WTC11 (cell line): ENCODE results near the gene TRPC3. TPM values are rescaled to one million over a fixed set of nuclear protein-coding genes. Genes with fewer than 3 reads are reported as not detected.

Source experiments
- ATAC-seq: fragments of 200-7000 bp; cut with Tn5 transposase; 2 replicates; pipeline ENCODE4 v1.10.0; 2021; ENCODE audit warnings: mild to moderate bottlenecking, moderate library complexity
- CTCF ChIA-PET: fragments of 300-600 bp; sonication (Branson Sonifier 250); formaldehyde crosslinking; loops from one replicate; lab custom pipeline; 2021; ENCODE audit warnings: antibody characterized with exemption; lab: Charles Lee
- POLR2A ChIA-PET: fragments of 350-600 bp; sonication (Branson Sonifier 250); formaldehyde crosslinking; loops from one replicate; lab custom pipeline; 2021; ENCODE audit warnings: antibody characterized with exemption; lab: Charles Lee
- DNase-seq: peaks from one replicate; pipeline ENCODE4 v3.0.0; 2021; ENCODE audit warnings: low spot score
- H3K27ac Mint-ChIP-seq: 2 replicates; pipeline ENCODE4 v1.8.0; 2021; ENCODE audit warnings: mixed read lengths
- H3K27me3 Mint-ChIP-seq: 2 replicates; pipeline ENCODE4 v1.8.0; 2021; ENCODE audit warnings: low read depth, mild to moderate bottlenecking, moderate library complexity, mixed read lengths
- H3K36me3 Mint-ChIP-seq: 2 replicates; pipeline ENCODE4 v1.8.0; 2021; ENCODE audit warnings: mixed read lengths
- H3K4me1 Mint-ChIP-seq: 2 replicates; pipeline ENCODE4 v1.8.0; 2022; ENCODE audit warnings: mixed read lengths
- H3K4me3 Mint-ChIP-seq: 2 replicates; pipeline ENCODE4 v1.8.0; 2021; ENCODE audit warnings: mild to moderate bottlenecking, moderate library complexity, mixed read lengths
- H3K9me3 Mint-ChIP-seq: 2 replicates; pipeline ENCODE4 v1.8.0; 2021; ENCODE audit warnings: mixed read lengths
- CREM ChIP-seq: sonication (generic); formaldehyde crosslinking; IDR thresholded peaks from 2 replicates; pipeline ENCODE4 v1.8.1; 2022; ENCODE audit warnings: mild to moderate bottlenecking, missing genetic modification reagents, moderate library complexity
- EMX1 ChIP-seq: fragments of 250-450 bp; sonication (Bioruptor Pico); IDR thresholded peaks from 2 replicates; pipeline ENCODE4 v1.8.0; 2021; ENCODE audit warnings: mild to moderate bottlenecking
- FOXK1 ChIP-seq: sonication (generic); formaldehyde crosslinking; IDR thresholded peaks from 2 replicates; pipeline ENCODE4 v1.8.0; 2022; ENCODE audit warnings: mild to moderate bottlenecking, moderate library complexity, missing genetic modification reagents
- KAT7 ChIP-seq: sonication (generic); formaldehyde crosslinking; IDR thresholded peaks from 2 replicates; pipeline ENCODE4 v1.8.1; 2023; ENCODE audit warnings: missing genetic modification reagents, mild to moderate bottlenecking, borderline replicate concordance
- NR1H2 ChIP-seq: sonication (generic); formaldehyde crosslinking; IDR thresholded peaks from 2 replicates; pipeline ENCODE4 v1.9.0; 2021; ENCODE audit warnings: mild to moderate bottlenecking, moderate library complexity, missing genetic modification reagents
- RELA ChIP-seq: sonication (generic); formaldehyde crosslinking; IDR thresholded peaks from 2 replicates; pipeline ENCODE4 v1.8.1; 2022; ENCODE audit warnings: missing genetic modification reagents, mild to moderate bottlenecking, borderline replicate concordance
- TEAD1 ChIP-seq: sonication (generic); formaldehyde crosslinking; IDR thresholded peaks from 2 replicates; pipeline ENCODE4 v1.8.0; 2022; ENCODE audit warnings: mild to moderate bottlenecking, missing genetic modification reagents
- ZNF263 ChIP-seq: sonication (generic); formaldehyde crosslinking; IDR thresholded peaks from 2 replicates; pipeline ENCODE4 v1.8.1; 2022; ENCODE audit warnings: low read depth, mild to moderate bottlenecking, moderate library complexity, missing genetic modification reagents
- total RNA-seq: library from RNA; stranded (reverse); gene quantifications from 3 replicates; pipeline ENCODE4 v1.2.3, GENCODE V29; 2021
- TF ChIP-seq, protein P1 (sequence below): sonication (generic); formaldehyde crosslinking; IDR thresholded peaks from 2 replicates; pipeline ENCODE4 v1.8.0; 2022; ENCODE audit warnings: mild to moderate bottlenecking, missing genetic modification reagents
- TF ChIP-seq, protein P2 (sequence below): sonication (generic); formaldehyde crosslinking; IDR thresholded peaks from 2 replicates; pipeline ENCODE4 v1.8.0; 2023; ENCODE audit warnings: missing genetic modification reagents, mild to moderate bottlenecking, borderline replicate concordance
- TF ChIP-seq, protein P3 (sequence below): sonication (generic); formaldehyde crosslinking; IDR thresholded peaks from 2 replicates; pipeline ENCODE4 v1.8.1; 2022; ENCODE audit warnings: missing genetic modification reagents, borderline replicate concordance
- TF ChIP-seq, protein P4 (sequence below): fragments of 250-450 bp; sonication (Bioruptor Pico); IDR thresholded peaks from 2 replicates; pipeline ENCODE4 v1.9.0; 2021; ENCODE audit warnings: mild to moderate bottlenecking, borderline replicate concordance

Gene TRPC3
- total RNA-seq, 1 experiment from 2014 or later = 0.26 TPM

DNA sequence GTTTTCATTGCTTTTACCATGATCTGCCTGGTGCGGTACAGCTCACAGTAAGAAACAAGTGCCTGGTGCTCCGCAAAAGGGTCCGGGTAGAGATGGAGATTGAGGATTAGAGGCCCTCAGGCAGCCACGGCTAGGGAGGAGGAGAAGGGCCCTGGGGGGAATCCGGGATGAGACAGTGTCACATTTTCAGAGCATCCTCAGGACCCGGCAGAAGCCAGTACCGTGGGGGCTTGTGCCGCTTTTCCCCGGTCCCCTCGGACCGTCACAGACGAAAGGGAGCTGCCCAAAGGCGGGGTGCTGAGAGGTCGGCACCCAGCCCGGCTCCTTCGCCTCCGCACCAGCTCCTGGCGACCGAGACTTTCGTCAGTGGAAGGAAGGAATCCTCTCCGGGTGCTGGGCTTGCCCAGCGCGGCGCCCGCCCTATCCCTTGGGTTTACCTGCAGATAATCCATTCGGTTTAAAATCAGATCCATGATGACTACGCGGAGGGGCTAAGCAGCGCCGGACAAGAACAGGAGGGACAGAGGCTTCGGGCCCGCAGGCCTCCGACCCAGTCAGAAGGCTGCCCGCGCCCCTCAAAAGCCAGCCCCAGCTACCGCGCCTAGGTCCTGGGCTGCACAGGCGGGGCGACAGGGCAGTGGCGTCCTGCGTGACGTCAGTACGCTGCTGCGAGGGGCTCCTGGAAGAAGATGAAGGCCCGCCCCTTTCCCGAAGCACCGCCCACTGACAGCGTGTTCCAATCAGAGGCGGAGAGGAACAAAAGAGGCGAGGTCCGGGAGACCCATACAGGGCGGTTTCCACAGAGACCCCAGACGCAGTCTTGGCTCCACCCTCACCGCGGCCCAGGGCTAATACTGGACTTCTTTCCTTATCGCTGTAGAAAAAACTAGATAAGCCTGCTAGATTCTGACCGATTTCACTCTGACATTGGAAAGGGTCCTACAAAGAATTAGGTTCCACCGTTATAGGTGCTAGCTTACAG, 81.7 kb downstream of the TRPC3 start, which contains the start of gene BBS7 (continued):
- TF ChIP-seq RELA (CRISPR knock-in tag) = no peak
- no peak for TF ChIP-seq EMX1 (CRISPR knock-in tag)
- peak; percentile 77; the same call in 1 of the 2 replicates for TF ChIP-seq TEAD1 (CRISPR knock-in tag)
- TF ChIP-seq, protein P1, sequence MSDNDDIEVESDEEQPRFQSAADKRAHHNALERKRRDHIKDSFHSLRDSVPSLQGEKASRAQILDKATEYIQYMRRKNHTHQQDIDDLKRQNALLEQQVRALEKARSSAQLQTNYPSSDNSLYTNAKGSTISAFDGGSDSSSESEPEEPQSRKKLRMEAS (CRISPR knock-in tag) = peak; percentile 75

DNA sequence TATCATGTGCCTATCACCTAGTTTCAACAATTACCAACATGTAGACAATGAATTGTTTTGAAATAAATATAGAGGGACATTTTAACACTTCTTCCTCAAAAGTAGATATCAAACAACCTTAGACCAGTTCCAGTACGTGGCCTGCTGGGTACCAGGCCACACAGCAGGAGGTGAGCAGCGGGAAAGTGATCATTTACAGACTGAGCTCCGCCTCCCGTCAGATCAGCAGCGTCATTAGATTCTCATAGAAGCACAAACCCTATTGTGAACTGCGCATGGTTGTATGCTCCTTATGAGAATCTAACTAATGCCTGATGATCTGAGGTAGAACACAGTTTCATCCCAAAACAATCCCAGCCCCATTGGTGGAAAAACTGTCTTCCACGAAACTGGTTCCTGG, 88.1 kb downstream of the TRPC3 start:
- CTCF ChIA-PET = no interaction called here
- peak overlapping the region; percentile 43; the same call in 1 of the 2 replicates for H3K27ac Mint-ChIP-seq
- TF ChIP-seq, protein P2, sequence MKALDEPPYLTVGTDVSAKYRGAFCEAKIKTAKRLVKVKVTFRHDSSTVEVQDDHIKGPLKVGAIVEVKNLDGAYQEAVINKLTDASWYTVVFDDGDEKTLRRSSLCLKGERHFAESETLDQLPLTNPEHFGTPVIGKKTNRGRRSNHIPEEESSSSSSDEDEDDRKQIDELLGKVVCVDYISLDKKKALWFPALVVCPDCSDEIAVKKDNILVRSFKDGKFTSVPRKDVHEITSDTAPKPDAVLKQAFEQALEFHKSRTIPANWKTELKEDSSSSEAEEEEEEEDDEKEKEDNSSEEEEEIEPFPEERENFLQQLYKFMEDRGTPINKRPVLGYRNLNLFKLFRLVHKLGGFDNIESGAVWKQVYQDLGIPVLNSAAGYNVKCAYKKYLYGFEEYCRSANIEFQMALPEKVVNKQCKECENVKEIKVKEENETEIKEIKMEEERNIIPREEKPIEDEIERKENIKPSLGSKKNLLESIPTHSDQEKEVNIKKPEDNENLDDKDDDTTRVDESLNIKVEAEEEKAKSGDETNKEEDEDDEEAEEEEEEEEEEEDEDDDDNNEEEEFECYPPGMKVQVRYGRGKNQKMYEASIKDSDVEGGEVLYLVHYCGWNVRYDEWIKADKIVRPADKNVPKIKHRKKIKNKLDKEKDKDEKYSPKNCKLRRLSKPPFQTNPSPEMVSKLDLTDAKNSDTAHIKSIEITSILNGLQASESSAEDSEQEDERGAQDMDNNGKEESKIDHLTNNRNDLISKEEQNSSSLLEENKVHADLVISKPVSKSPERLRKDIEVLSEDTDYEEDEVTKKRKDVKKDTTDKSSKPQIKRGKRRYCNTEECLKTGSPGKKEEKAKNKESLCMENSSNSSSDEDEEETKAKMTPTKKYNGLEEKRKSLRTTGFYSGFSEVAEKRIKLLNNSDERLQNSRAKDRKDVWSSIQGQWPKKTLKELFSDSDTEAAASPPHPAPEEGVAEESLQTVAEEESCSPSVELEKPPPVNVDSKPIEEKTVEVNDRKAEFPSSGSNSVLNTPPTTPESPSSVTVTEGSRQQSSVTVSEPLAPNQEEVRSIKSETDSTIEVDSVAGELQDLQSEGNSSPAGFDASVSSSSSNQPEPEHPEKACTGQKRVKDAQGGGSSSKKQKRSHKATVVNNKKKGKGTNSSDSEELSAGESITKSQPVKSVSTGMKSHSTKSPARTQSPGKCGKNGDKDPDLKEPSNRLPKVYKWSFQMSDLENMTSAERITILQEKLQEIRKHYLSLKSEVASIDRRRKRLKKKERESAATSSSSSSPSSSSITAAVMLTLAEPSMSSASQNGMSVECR = no peak
- TF ChIP-seq RELA (CRISPR knock-in tag) (no peak), CREM (CRISPR knock-in tag) (no peak), NR1H2 (CRISPR knock-in tag) (no peak), FOXK1 (CRISPR knock-in tag) (no peak), ZNF263 (CRISPR knock-in tag) (no peak), KAT7 (CRISPR knock-in tag) (no peak)
- TF ChIP-seq, protein P3, sequence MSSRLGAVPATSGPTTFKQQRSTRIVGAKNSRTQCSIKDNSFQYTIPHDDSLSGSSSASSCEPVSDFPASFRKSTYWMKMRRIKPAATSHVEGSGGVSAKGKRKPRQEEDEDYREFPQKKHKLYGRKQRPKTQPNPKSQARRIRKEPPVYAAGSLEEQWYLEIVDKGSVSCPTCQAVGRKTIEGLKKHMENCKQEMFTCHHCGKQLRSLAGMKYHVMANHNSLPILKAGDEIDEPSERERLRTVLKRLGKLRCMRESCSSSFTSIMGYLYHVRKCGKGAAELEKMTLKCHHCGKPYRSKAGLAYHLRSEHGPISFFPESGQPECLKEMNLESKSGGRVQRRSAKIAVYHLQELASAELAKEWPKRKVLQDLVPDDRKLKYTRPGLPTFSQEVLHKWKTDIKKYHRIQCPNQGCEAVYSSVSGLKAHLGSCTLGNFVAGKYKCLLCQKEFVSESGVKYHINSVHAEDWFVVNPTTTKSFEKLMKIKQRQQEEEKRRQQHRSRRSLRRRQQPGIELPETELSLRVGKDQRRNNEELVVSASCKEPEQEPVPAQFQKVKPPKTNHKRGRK (CRISPR knock-in tag) = no peak
- TF ChIP-seq, protein P4, sequence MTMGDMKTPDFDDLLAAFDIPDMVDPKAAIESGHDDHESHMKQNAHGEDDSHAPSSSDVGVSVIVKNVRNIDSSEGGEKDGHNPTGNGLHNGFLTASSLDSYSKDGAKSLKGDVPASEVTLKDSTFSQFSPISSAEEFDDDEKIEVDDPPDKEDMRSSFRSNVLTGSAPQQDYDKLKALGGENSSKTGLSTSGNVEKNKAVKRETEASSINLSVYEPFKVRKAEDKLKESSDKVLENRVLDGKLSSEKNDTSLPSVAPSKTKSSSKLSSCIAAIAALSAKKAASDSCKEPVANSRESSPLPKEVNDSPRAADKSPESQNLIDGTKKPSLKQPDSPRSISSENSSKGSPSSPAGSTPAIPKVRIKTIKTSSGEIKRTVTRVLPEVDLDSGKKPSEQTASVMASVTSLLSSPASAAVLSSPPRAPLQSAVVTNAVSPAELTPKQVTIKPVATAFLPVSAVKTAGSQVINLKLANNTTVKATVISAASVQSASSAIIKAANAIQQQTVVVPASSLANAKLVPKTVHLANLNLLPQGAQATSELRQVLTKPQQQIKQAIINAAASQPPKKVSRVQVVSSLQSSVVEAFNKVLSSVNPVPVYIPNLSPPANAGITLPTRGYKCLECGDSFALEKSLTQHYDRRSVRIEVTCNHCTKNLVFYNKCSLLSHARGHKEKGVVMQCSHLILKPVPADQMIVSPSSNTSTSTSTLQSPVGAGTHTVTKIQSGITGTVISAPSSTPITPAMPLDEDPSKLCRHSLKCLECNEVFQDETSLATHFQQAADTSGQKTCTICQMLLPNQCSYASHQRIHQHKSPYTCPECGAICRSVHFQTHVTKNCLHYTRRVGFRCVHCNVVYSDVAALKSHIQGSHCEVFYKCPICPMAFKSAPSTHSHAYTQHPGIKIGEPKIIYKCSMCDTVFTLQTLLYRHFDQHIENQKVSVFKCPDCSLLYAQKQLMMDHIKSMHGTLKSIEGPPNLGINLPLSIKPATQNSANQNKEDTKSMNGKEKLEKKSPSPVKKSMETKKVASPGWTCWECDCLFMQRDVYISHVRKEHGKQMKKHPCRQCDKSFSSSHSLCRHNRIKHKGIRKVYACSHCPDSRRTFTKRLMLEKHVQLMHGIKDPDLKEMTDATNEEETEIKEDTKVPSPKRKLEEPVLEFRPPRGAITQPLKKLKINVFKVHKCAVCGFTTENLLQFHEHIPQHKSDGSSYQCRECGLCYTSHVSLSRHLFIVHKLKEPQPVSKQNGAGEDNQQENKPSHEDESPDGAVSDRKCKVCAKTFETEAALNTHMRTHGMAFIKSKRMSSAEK (CRISPR knock-in tag) = no peak
- TF ChIP-seq, all 79 proteins: peak for 0
- H3K36me3 Mint-ChIP-seq = peaks cover 22% of the 10 kb centered on the region
- no peak overlapping the region for H3K4me3 Mint-ChIP-seq
- ATAC-seq (peak; percentile 50), DNase-seq (peak; percentile 36)
- no peaks in the 10 kb centered on the region for H3K9me3 Mint-ChIP-seq
- H3K27me3 Mint-ChIP-seq = no peaks in the 10 kb centered on the region
- peaks cover 8% of the 10 kb centered on the region for H3K4me1 Mint-ChIP-seq
- POLR2A ChIA-PET = no interaction called here
